Body of pancreas (tissue), 4 donors: Measurements from ENCODE around the gene DNMT3A.

Source experiments
- POLR2A ChIP-seq, 3 donors: fragments of 450-650 bp; IDR thresholded peaks; one replicate each; pipeline ENCODE4 v1.6.1; 2016; ENCODE audit warnings: antibody characterized with exemption in 3 of 3, mild to moderate bottlenecking in 2 of 3
- TF ChIP-seq, protein P1 (sequence below), 7 experiments: fragments of 450-650 bp in 4 of 7; fragments of 200-600 bp in 3 of 7; sonication (generic) in 3 of 7; IDR thresholded peaks; one replicate each; pipeline ENCODE4 v1.5.1; 2016 to 2019; ENCODE audit warnings: antibody characterized with exemption in 7 of 7

DNA sequence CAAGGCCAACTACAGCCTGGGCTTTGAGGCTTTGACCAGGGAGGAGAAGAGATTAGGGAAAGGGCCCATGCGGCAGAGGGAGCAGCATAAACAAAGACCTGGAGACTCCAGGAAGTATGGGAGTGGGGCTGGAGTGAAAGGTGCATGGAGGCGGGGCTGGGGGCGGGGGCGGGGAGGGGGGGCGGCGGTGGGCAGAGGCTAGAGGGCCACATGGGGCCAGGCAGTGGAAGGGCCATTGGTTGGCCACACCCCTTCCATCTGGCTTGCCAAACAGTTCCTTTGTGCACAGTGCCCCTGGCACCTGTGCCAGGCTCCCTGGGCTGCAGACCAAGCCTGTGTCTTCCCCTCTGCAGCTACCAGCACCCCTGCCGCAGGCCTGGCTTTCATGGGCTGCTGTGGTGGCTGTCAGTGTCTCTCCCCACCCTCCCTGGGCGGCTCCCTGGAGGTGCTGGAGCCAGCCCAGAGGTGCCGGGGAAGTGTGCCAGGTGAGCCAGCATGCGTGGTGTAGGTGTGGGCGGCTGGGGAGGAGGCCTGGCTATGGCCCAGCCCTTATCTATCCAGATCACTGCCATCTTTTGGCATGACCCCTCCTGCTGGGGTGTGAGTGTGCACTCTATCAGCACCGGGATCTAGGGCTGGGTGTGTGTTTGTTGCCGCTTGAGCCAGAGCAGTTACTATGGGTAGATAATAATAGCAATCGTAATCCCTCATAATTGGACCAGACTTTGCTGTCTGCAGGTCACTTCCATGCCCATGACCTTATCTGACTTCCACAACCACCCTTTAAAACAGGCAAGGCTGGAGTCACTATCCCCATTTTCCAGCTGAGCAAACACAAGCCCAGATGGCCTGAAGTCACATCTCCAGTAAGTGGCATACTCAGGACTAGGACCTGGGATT, 30.5 kb downstream of the DNMT3A start:
- TF ChIP-seq, protein P1, sequence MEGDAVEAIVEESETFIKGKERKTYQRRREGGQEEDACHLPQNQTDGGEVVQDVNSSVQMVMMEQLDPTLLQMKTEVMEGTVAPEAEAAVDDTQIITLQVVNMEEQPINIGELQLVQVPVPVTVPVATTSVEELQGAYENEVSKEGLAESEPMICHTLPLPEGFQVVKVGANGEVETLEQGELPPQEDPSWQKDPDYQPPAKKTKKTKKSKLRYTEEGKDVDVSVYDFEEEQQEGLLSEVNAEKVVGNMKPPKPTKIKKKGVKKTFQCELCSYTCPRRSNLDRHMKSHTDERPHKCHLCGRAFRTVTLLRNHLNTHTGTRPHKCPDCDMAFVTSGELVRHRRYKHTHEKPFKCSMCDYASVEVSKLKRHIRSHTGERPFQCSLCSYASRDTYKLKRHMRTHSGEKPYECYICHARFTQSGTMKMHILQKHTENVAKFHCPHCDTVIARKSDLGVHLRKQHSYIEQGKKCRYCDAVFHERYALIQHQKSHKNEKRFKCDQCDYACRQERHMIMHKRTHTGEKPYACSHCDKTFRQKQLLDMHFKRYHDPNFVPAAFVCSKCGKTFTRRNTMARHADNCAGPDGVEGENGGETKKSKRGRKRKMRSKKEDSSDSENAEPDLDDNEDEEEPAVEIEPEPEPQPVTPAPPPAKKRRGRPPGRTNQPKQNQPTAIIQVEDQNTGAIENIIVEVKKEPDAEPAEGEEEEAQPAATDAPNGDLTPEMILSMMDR (IDR thresholded peaks at IDR 0.05): peak in 1 of 7 experiments; percentile 4
- no peak for TF ChIP-seq POLR2A (IDR thresholded peaks at IDR 0.05)
